Measurements from ENCODE around the gene CSNK1G3.

- TF ChIP-seq EZH2phosphoT487 (IDR thresholded peaks at IDR 0.05; ENCODE audit: insufficient read depth, low read depth) = no peak
- no peak for TF ChIP-seq EZH2 (IDR thresholded peaks at IDR 0.05; ENCODE audit: insufficient read depth, poor library complexity, severe bottlenecking)
Measured at GRCh38 chr5:123527190-123527589, 15.2 kb downstream of the CSNK1G3 start.

Data from GM23248 (cell line).